ENCODE data around the gene UCP3.

UCP3 gene

GRCh38 chr11:74017631-74018030 lies 8.7 kb upstream of the UCP3 start:
- DNase-seq, result no peak

GRCh38 chr11:74015919-74016684 lies 7.2 kb upstream of the UCP3 start:
- DNase-seq, result no peak

GRCh38 chr11:74014880-74015279 lies 6.0 kb upstream of the UCP3 start:
- DNase-seq, result no peak

- DNase-seq, result no peak
Measured at GRCh38 chr11:74013141-74013540, 4.3 kb upstream of the UCP3 start.

- DNase-seq, result no peak
Measured at GRCh38 chr11:74012074-74012809, 3.4 kb upstream of the UCP3 start.

- no peak for DNase-seq
Measured at GRCh38 chr11:74011360-74012073, 2.6 kb upstream of the UCP3 start.

GRCh38 chr11:74010306-74011300 lies 1.7 kb upstream of the UCP3 start:
- no peak for DNase-seq

GRCh38 chr11:74009675-74010305 lies 905 bp upstream of the UCP3 start:
- DNase-seq, result no peak

- DNase-seq, result no peak
Measured at GRCh38 chr11:74009230-74009547, 304 bp upstream of the UCP3 start.

GRCh38 chr11:74007691-74008372 lies 1.1 kb downstream of the UCP3 start:
- DNase-seq, result no peak

GRCh38 chr11:74006743-74007304 lies 2.1 kb downstream of the UCP3 start:
- DNase-seq, result no peak

- DNase-seq, result no peak
Measured at GRCh38 chr11:74005721-74006517, 3.0 kb downstream of the UCP3 start.

GRCh38 chr11:74004759-74005615 lies 3.9 kb downstream of the UCP3 start:
- DNase-seq, result no peak

GRCh38 chr11:74004046-74004695 lies 4.7 kb downstream of the UCP3 start:
- no peak for DNase-seq

GRCh38 chr11:74002832-74003231 lies 6.1 kb downstream of the UCP3 start:
- DNase-seq, result no peak

GRCh38 chr11:74001822-74002286 lies 7.0 kb downstream of the UCP3 start:
- no peak for DNase-seq

GRCh38 chr11:74000307-74001133 lies 8.4 kb downstream of the UCP3 start:
- peak in 1 of 3 experiments; percentile 15 for DNase-seq

Measured in NCI-H1417 (cell line).